ENCODE measurements around the gene GNG5.
"Not testable (repeated sequence)": the region's sequence is repeated elsewhere in the genome, so short reads cannot be mapped to it uniquely, and the experiment has no call there.

The GNG5 gene

GRCh38 chr1:84488107-84488506 lies 18.3 kb downstream of the GNG5 start:
- DNase-seq = no peak

GRCh38 chr1:84481317-84481716 lies 25.1 kb downstream of the GNG5 start:
- no peak for DNase-seq

GRCh38 chr1:84480650-84481049 lies 25.7 kb downstream of the GNG5 start:
- no peak for DNase-seq

- no peak for DNase-seq
Observed at GRCh38 chr1:84479998-84480397, 26.4 kb downstream of the GNG5 start.

- peak; percentile 54 for DNase-seq
Observed at GRCh38 chr1:84478876-84479868, 27.2 kb downstream of the GNG5 start, which contains the start of gene RPF1. Gene RPF1 (plus strand): TSS chr1:84479266. CDS start chr1:84479282, 16 bp downstream.

GRCh38 chr1:84476225-84476624 lies 30.2 kb downstream of the GNG5 start:
- DNase-seq = no peak

- DNase-seq = no peak
Observed at GRCh38 chr1:84467298-84467697, 39.1 kb downstream of the GNG5 start.

GRCh38 chr1:84462118-84462517 lies 44.3 kb downstream of the GNG5 start:
- DNase-seq = no peak

GRCh38 chr1:84452436-84452835 lies 53.9 kb downstream of the GNG5 start:
- DNase-seq = no peak

GRCh38 chr1:84450910-84451309 lies 55.5 kb downstream of the GNG5 start:
- DNase-seq = no peak

- DNase-seq = not testable (repeated sequence)
Observed at GRCh38 chr1:84448704-84449103, 57.7 kb downstream of the GNG5 start.

Data from T1000 (cell line).